Hematopoietic multipotent progenitor cell (in vitro differentiated cells): ENCODE data around the gene ASIC2. TPM values are rescaled to one million over a fixed set of nuclear protein-coding genes. Genes with fewer than 3 reads are reported as not detected.

Experiments
- DNase-seq, 3 donors: peaks; one replicate each; pipeline ENCODE4 v3.0.0-alpha.2; 2011 to 2015; ENCODE audit warnings: low read depth in 2 of 3, low spot score in 2 of 3
- total RNA-seq: library from RNA; depleted of rRNA; stranded (reverse); fragments of >200 nt; gene quantifications from one replicate; pipeline ENCODE4 v1.2.3, GENCODE V29; 2012

The ASIC2 gene
- total RNA-seq, 1 donor = under 0.01 TPM

DNA sequence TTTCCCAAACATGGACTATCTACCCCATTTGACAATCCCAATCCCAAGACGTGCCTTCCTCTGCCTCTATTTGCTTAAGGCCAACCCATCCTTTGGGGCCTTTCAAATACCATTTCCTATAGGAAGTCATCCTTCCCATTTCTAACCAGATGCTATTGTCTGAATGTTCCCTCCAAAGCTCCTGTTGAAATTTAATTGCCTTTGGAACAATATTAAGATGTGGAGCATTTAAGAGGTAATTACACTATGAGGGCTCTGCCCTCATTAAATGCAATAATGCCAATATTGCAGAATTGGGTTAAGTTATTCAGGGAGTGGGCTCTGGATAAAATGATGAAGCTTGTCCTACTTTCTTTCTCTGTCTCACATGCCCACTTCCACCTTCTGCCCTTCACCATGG lies 125.4 kb downstream of the ASIC2 start:
- DNase-seq = no peak

DNA sequence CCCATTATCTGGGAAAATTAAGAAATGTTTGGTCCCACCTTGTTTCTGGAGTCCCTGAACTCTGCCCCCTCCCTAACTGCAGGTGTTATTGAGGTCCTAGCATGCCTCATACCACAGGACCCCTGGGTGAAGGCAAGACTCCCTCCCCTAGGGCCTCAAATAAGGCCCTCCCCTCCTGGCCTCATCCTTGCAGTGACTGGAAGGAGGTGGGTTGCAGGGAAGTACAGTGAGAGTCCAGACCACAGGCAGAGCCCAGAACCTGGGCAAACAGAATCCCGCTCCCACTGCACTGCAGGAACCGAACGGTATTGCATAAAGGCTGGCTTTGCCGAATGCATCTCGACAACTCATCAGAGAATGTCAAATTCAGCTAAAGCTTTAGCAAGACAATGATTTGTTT lies 126.6 kb downstream of the ASIC2 start:
- no peak for DNase-seq

DNA sequence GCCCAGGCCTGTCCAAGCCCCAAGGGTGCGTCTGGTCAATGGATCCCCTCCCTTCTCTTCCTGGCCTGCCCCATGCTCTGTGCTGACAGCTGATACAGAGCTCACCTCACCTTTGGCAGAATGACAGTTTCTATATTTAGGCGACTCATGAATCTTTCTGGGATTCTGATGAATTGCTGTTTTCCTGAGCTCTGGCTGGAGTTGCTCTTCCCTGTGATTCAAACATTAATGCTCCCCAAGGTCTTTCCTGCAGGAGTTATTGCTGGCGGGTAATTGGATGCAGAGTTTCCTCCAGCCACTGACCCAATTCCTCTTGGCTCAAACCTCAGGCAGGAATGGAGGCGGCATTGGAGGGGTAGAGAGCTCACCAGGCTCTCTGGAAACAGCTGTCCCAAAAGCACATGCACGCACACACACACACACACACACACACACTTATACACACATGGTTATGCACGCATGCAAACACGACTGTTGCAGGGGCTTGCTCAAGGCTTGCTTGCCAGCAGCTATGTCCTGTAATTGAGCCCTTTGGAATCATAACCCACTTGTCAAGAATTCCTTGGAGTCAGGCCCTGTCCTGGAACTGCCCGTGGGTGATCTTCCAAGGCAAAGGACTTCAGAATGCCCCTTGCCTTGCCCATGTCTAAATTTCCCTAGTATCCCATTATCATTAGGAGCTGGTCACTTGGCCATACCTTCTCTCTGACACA lies 128.8 kb downstream of the ASIC2 start:
- no peak for DNase-seq

DNA sequence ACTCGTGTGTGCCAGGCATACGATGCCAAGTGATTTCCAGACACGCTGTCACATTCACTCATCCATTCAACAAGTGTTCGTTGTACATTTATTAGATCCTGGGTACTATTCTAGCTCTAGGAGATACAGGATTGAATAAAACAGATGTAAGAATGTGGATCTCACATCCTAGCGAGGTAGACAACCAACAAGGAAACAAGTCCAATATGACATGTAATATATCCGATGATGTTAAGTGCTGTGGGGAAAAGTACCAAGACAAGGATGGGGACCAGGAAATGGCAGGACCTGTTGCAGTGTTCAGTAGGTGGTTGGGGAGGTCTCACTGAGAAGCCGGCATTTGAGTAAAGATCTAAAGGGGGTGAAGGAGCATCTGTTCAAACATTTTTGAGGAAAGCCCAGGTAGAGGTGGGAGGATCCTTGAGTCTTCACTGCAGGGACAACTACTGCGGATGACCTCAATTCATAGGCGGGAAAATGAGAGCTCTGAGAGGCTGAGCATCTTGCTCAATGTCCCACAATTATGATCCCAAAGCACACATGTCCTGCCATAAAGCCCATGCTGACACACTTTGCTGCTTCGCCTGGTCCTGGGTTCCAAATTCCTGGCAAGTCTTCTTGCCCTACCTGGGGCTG lies 129.4 kb downstream of the ASIC2 start:
- no peak for DNase-seq

DNA sequence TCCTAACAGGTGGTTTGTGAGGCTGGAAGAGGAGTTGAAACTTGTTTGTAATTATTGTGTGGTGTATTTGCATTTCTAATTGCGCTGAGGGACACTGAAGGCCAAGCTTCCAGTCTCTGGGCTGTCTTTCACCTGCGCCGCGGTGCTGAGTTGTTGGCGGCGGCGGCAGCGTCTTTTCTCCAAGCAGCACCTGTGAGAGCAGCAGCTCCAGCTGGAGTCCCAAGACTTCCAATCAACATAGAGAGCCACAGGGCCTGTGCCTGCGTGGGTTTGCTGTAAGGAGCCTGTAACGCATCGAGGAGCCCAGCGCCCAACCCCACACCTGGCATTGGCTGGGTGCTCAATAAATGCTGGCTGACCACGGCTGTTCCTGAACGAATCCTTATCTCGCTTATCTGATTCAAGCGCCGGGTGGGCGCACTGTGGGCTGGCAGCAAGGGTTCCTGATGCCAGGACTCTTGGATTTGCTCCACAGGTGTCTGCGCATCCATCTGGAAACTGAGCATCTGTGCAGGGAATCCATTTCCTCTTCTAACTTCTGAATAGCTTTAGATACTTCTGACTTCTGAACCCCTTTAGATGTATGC lies 138.1 kb downstream of the ASIC2 start:
- no peak for DNase-seq

DNA sequence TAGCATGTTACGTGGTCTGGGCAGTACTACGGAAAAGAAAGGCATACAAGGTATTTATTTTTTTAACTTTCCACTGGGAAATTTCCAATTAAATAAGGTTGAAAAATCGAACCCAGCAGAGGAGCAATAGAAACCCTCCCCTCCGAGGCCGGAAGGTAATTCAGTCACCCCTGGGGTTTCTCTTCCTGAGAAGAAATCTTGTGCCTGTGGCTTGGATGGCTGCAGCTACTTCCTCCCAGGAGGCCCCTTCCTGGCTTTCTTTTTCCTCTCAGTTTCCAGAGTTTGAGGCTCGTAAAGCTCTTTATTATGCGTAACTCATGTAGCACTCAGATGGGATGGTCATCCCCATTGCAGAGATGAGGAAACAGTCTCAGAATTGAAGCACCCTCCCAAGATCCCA lies 140.3 kb downstream of the ASIC2 start:
- DNase-seq = no peak

DNA sequence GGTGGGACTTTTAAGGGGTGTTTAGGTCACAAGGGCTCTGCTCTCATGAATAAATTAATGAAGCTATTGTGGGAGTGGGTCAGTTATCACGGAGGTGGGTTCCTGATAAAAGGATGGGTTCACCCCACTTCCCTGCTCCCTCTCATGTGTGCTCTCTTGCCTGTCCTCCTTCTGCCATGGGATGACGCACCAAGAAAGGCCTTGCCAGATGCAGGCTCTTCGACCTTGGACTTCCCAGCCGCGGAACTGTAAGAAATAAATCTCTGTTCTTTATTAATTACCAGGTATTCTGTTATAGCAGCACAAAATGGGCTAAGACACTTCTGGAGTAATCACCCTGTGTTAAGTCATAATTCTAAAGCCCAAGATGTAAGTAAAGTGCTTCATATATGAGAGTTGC lies 141.5 kb downstream of the ASIC2 start:
- DNase-seq = no peak

DNA sequence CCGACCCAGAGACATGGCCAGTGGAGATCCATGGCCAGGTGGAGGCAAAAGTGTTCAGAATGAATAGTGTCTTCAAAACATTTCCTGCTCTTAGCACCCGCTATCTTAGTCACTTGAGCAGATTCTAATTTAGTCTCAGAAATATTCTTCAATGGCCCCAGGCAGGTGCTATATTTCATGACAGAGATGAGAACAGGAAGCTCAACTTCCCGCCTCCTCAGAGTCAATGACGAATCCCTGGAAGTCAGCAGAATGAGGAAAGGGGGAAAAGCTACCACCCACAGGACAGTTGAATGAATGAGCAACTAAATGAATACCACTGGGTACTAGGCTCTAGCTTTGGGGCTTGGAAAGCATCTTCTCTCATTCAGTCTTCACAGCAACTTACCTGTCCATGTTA lies 147.2 kb downstream of the ASIC2 start:
- DNase-seq = no peak

DNA sequence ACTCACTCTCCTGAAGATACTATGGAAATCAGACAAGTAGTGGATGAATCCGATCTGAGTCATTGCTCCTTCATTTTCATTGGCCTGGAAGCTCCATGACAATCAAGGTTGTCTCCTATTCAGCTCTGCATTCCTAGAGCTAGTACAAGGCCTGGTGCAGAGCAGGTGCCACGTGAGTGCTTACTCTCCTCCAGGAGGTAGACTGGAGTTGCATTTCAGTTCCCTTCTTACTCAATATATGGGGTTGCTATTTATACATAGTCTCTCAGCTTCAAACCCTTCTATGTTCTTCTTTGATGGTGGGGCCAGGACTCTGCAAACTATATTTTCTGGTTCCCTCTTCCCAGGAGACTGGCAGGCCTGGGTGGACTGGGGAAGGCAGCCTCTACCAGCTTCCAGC lies 148.3 kb downstream of the ASIC2 start:
- no peak for DNase-seq

DNA sequence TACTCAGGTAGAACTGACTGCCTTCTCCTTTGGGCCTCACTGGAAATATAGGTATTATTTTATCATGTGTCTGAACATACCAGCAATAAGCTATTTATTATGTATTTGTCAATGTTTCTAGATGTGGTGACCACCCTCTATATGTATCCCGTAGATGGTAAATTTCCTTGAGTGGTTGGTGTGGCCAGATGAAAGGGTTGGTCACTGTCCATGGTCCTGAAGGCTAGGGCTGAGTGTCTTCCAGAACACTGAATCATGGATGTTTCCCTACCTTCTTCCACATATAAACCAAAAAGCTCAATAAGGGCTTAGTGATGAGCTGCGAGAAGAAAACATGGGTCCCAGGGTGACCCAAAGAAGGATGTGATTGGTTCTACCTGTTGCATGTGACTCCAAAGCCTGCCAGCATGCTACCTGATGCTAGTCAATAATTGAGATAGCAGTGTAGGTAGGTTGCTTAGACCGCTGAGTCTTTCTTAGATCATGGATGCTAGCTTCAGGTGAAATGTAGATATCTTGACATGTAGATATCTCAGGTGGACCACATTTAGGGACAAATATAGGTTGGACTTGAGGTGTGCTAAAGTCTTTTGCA lies 150.3 kb downstream of the ASIC2 start:
- DNase-seq = peak in 2 of 3 donors; percentile 24 to 56

DNA sequence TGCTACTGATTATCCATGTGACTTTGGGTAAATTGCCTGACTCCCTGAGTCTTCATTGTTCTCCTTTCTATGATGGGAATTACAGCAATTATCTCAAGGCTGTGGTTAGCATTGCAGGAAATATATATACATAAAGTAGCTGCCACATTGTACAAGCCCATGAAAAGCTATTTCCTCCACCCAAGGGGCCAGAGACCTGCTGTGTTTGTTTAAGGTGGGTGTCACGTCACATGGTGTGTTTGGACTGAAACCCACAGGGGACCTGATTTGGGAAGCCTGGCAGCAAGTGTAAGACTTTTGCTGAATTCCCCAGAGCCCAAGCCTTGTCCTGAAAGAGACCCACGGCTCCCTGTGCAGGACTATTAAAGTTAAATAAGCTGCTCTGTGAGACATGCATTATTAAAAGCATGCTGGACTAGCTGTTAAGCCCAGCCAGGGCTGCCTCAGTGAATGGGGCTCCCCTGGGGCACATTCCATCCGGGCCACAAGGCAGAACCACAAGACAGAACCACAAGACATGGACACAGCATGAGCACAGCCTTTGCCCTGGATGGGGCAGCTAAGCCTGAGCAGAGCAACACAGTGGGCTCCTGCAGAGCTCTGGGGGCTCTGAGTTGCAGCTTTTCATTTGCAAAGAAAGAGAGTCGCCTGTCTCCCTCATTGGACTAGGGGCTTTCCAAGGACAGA lies 152.5 kb downstream of the ASIC2 start:
- peak in 1 of 3 donors; percentile 38 for DNase-seq

DNA sequence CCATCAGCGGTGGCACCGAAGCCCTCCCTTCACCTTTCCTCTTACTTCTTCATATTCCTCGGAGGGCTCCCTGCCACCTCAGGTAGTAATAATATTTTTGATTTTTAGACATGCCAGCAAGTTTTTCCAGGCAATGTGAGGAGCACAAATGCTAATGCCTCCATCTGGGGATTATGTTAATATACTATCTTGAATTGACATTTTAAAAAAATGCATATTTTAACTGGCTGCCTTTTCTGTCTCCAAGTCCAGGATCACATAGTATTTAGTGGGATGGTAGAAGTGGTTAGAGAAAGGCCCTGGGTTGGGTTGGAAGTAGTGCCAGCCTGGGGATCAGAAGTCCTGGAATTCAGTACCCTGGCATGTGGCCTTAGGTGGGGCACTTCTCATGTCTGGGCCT lies 154.5 kb downstream of the ASIC2 start:
- no peak for DNase-seq

DNA sequence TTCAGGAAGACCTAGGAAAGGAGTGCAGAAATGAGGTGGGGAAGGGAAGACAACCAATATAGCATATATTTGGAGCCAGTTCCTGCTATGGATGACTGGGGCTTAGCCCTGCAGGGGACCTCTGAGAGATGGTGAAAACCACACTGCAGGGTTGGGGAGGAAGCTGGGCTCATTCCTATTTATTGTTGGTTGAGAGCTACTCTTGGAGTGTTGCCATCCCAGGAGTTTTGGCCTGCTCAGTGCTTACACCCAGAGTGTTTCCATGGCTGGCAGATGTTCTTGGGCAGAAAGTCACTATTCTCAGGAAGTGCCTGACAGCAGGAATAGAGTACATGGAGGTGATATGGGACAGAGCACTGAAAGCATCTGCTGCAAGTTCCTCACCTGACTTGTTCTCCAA lies 155.7 kb downstream of the ASIC2 start:
- DNase-seq = no peak

DNA sequence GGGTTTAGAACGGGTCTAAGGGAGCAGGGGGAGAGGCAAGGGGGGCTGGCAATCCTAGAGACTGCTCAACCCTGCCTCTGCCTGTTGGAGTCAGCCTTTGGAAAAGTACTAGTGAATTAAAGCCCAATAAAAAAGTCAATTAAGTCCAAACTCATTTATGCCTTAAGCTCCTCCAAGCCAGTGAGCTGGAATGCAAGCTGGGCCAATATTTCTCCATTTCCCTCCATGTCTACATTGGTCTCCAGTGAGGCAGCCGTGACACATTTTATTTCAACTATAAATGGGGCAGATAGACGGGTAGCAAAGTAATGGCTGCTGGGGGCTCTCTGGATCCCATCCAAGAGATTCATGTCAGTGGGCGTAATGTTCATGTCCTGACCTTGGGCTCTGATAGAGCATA lies 157.4 kb downstream of the ASIC2 start:
- no peak for DNase-seq

DNA sequence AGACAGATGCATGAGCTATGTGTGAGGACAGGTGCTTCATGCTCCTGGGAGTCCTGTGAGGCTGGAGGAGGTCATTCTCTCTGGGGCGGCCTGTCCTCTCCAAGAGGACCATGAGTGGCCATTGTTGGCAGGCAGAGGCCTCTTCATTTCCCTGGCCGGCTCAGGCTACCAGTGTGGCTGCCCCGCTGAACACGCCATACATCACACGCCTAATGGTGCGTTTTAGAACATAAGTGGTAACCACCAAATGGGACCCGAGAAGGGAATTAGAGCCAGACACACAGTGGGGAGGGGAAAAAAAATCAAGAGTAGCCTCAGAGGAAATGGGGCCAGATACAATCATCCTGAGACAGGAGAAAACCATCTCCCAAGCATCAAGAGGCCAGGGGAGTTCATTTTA lies 161.5 kb downstream of the ASIC2 start:
- no peak for DNase-seq

DNA sequence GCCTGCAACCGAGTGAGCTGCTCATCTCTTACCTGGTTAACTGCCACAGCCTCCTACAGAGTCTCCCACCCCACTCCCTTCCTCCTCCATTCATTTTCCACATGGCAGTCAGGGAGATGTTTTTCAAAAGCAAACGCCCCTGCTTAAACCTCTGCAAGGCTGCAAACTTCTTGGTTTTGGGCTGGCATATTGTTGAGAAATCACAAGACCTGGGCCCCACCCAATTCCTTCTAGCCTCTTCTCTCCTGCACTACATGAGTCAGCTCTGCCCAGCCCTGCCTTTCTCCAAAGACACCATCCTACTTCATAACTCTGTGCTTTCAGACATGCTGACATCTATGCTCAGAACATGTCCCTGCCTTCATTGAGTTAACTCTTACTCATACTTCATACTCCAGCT lies 165.4 kb downstream of the ASIC2 start:
- DNase-seq = no peak

DNA sequence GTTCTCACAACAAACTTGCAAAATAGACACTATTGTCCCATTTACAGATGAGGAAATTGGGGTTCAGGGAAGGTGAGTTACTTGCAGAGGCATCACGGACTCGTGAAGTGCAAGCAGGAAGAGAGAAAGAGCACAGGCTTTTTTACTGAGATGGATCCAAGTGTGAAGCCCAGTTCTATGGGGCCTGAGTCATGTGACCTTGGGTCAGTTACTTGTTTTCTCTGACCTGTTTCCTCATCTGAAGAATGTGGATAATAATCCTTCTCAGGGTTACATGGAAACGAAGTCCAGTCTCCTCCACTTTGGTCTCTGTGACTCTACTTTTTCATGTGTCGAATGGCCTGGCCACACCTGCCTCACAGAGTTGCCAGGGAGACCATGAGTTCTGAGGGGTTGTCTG lies 167.0 kb downstream of the ASIC2 start:
- DNase-seq = no peak

DNA sequence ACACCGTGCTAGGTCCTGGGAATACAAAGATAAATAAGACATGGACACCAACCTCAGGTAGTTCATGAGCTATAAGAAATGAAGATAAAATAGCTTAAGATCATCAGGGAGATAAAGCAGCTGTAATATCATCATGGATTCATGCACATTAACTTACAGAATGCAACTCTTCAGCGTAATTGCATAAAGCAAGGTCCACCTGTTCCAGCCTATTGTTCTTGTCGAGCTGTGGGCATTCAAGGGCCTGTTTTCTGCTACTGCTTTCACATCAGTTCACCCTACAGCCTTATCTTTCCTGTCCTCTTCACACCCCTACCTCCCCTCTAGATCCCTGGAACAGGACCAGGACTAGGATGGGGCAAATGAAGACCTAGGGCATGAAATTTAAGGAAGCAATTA lies 167.5 kb downstream of the ASIC2 start:
- DNase-seq = no peak

DNA sequence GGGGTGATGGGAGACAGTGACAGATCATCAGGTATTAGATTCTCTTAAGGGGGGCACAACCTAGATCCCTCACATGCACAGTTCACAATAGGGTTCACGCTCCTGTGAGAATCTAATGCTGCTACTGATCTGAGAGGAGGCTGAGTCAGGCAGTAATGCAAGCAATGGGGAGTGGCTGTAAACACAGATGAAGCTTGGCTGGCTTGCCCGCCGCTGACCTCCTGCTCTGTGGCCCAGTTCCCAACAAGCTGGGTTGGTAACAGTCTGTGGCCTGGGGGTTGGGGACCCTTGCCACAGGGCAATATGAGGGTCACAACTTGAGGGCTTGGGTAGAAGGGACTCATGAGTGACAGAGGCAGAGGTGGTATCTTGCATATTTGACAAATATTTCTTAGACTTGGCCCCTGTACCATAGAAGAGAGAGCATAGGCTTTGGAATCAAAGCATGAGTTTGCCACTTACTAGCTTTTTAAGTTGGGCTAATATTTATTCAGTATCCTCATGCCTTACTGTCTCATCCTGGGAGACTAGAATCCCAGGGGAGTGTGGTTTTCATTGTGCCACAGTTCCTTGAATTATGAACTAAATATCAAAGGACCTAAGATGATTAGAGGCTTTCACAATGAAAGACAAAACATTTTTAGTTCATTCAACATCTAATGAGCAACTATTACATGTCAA lies 168.1 kb downstream of the ASIC2 start:
- no peak for DNase-seq

DNA sequence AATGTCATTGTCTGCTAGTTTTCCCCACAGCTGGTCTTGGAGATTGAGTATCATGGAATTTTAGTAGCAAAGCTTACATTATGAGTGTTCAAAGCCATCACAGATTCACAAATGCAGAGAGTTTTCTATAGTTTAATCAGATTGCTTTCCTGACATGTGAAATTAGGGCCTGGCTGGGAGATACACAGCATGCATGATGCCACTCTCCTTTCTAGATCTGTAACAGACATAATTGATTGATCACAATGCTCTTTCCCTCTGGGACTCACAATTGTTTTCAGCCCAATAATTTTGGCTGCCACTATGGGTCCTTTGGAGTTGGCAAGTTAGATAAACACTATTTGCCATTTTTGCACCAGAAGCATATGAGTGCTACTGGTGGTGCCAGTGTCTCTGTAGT lies 168.9 kb downstream of the ASIC2 start:
- DNase-seq = no peak

DNA sequence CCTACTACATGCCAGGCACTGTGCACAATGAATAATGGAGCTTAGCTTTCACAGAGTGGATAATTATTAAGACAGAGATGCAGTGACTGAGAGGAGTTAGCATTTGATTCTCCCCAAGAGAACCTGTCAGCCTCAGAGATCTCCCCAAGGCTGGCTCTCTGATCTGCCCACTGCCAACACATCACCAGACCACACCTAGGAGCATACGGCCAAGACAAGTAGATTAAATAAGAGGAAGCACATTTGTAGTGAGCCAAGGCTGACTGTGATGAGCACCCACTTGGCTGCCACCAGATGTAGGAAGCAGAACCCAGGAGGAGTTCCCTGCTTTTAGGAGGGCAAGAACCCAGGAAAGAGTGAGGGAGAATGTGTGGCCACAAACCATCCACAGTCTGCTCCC lies 171.3 kb downstream of the ASIC2 start:
- DNase-seq = no peak
